Lower leg skin (tissue), 3 donors: Measurements from ENCODE around the gene IL32.
"Not testable (repeated sequence)": the region's sequence is repeated elsewhere in the genome, so short reads cannot be mapped to it uniquely, and the experiment has no call there.

ENCODE experiments used
- CTCF ChIP-seq, 3 donors: fragments of 450-650 bp; IDR thresholded peaks; one replicate each; pipeline ENCODE4 v1.5.1; 2016; ENCODE audit warnings: antibody characterized with exemption in 3 of 3, mild to moderate bottlenecking in 3 of 3, moderate library complexity in 2 of 3
- POLR2A ChIP-seq, 2 donors: fragments of 450-650 bp; IDR thresholded peaks; one replicate each; pipeline ENCODE4 v1.6.1; 2016 to 2017; ENCODE audit warnings: antibody characterized with exemption in 2 of 2, mild to moderate bottlenecking in 1 of 2, moderate library complexity in 1 of 2

GRCh38 chr16:3081957-3082356 lies 16.5 kb downstream of the IL32 start:
- not testable (repeated sequence) for TF ChIP-seq POLR2A, CTCF (IDR thresholded peaks at IDR 0.05)
